ENCODE measurements around the gene EID1.
"Not testable (repeated sequence)": the region's sequence is repeated elsewhere in the genome, so short reads cannot be mapped to it uniquely, and the experiment has no call there.

The EID1 gene, protein sequence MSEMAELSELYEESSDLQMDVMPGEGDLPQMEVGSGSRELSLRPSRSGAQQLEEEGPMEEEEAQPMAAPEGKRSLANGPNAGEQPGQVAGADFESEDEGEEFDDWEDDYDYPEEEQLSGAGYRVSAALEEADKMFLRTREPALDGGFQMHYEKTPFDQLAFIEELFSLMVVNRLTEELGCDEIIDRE

DNA sequence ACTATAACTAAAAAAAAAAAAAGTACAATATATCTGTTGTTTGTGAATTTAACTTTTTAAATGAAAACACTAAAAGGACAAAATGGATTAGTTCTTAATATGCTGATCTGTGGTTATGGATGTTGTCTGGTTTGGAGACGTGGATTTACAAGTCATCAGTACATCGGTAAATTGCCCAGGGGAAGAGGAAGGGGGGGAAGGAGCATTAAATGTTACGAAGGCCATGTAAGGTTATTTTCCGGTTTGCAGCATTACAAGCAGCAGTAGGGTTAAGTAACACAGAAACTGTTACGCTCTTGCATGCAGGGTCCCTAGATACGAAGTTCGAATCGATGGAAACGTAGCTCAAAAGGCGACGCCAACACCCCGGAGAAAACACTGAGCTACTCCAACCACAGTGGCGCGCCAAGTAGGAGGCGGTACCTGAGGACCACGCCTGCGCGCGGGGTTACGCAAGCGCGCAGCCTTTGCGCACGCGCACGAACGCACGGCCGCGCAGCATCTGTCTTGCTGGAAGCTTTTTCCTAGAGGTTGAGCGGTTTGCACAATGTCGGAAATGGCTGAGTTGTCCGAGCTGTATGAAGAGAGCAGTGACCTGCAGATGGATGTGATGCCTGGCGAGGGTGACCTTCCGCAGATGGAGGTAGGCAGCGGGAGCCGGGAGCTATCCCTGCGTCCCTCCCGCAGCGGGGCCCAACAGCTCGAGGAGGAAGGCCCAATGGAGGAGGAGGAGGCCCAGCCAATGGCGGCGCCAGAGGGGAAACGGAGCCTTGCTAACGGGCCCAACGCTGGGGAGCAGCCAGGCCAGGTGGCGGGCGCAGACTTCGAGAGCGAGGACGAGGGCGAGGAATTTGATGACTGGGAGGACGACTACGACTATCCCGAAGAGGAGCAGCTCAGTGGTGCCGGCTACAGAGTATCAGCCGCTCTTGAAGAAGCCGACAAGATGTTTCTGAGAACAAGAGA lies at the start of gene EID1:
Gene EID1 (plus strand): TSS at position 505 of the 966 bp plus-strand sequence. CDS start 43 bp downstream, at position 548.
- peak; percentile 80 for DNase-seq (ENCODE audit: low read depth)

DNA sequence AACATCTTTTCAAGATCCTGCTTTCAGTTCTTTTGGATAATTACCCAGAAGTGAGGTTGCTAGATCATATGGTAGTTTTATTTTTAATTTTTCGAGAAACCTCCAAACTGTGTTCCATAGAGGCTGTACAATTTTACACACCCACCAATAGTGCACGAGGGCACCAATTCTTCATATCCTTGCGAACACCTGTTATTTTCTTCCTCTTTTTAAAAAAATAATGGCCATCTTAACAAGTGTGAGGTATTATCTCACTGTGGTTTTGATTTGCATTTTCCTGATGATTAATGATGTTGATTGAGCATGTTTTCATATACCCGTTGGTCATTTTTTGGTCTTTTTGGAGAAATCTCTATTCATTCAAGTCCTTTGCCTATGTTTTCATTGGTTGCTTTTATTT lies 49.5 kb upstream of the EID1 start:
- no peak for DNase-seq (ENCODE audit: low read depth)

DNA sequence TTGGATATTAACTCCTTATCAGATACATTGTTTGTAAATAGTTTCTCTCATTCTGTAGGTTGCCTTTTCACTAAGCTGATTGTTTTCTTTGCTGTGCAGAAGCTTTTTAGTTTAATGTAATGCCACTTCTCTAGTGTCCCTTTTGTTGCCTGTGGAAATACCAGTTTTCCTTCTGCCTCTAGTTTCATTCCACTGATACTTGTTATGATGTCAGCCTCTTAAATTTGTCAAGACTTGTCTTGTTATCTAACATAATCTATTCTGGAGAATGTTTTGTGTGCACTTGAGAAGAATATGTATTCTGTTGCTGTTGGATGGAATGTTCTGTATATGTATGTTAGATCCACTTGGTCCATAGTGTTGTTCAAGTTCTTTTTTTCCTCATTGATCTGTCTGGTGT lies 49.0 kb upstream of the EID1 start:
- no peak for DNase-seq (ENCODE audit: low read depth)

DNA sequence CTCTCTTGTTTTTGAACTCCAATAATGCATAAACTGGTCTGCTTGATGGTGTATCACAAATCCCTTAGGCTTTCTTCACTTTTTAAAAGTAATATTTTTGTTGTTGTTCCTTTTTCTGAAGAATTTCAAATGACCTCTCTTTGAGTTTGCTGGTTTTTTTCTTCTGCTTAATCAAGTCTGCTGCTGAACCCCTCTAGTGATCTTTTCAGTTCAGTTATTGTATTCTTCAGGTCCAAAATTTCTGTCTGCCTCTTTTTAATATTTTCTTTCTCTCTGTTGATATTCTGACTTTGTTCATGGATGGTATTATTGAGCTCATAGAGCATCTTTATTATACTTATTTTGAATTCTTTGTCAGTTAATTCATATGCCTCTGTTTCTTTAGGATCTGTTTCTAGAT lies 45.3 kb upstream of the EID1 start:
- no peak for DNase-seq (ENCODE audit: low read depth)

DNA sequence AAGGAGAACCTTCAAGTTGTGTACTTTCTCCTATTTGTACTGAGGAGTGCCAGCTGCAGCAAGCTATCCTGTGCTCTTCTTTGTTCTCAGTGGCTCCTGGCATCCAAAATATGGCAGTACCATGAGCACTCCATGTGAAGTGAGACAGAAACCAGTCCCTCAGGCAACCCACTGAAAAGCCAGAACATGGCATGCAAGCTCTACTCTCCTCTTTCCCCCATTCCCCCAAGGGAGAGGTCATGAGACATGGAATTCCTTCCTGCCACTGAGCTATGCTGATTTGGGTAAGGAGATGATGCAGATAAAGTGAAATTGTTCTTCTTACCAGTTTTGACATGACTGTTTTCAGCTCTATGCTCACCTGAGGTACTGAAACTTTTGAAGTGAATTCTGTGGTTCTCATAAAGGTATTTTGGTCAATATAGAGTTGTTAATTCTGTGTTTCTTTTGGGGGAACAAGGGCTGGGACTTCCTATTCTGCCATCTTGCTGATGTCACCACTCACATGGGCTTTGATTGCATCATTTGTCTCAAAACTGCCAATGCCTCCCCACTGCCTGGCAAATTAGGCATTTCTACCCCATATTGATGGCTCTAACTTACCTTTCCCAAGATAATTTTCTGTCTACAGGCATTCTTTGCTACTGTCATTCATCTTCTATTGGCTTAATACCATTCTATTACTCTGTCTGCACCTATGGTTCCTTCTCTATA lies 44.3 kb upstream of the EID1 start:
- DNase-seq (ENCODE audit: low read depth) = no peak

DNA sequence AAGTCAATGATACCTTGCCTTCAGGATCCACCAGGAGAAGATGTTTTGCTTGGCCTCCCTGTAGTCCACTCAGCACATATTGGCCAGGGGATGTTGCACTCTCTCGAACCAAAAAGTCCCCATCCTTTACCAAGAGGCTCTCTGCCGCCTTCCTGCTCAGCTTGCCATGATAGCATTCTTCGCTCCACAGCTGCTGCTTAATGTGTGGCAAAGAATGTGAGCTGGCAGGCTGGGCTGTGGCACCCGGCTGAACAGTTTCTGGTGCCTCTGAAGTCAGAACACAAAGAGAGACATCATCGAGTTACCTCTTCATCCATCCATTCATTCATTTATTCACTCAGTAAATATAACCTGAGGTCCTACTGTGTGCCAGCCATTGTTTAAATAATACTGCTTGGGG lies 43.2 kb upstream of the EID1 start:
- DNase-seq (ENCODE audit: low read depth) = no peak

DNA sequence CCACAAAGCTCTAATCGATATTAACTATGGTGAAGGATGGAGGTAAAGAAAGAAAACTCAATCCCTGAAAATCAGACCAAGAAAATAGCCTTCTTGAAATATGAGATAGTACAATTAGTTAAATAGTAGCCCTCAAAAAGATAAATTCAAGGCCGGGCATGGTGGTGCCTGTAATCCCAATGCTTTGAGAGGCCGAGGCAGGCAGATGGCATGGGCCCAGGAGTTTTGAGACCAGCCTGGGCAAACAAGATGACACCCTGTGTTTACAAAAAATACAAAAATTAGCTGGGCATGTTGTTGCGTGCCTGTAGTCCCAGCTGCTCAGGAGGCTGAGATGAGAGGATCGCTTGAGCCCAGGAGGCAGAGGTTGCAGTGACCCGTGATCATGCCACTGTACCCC lies 35.4 kb upstream of the EID1 start:
- no peak for DNase-seq (ENCODE audit: low read depth)

DNA sequence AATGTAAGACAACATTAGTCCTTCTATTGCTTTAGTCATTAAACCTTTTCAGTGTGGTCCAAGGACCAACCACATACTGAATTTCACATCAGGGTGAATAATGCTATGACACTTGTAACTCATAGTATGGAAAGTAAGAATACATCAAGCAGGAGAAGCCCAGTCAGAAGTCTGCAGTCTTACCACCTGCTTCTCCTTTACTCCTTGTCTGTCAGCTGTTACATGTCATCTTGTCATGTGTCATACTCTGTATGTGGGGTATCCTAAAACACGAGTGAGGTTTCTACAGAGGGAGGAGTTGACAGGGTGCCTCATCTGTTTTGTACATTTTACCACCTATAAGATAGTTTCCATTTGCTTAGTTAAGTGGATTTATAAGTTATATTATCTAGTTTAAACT lies 32.8 kb upstream of the EID1 start:
- DNase-seq (ENCODE audit: low read depth) = no peak

DNA sequence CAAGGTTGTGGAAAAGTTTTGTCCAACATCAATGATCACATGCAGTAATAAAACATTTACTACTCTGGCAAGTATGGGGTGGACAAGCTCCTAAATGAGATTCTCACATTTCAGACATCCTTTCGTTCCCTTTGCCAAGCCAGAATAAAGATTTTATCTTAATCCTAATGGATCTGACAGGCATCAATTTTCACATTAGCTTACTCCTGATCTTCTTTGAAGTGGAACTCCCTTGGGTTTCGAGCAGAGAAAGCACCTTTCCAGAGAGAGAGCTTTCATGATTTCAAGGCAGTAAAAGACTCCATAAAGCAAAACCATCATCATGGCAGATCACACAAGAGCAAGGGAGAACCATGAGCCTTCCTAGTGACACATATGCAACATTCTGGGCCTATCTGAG lies 27.3 kb upstream of the EID1 start:
- no peak for DNase-seq (ENCODE audit: low read depth)

DNA sequence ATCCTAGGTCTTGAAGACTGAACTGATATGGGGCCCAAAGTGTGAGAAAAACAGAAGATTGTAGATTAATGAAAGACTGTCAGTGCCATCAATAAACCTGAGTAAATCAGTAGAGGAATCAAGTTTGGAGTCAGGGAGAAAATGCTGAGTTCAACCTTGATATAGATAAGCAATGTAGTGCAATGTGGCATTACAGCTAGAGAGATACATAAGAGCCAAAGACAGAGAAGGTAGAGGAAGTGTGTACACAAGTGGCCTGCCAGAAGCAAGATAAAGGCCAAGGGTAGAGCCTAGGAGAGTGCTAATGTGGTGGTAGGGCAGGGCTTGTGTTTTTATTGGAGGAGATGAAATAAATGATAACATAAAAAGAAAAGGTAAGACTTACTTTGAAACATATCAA lies 26.0 kb upstream of the EID1 start:
- DNase-seq (ENCODE audit: low read depth) = no peak

DNA sequence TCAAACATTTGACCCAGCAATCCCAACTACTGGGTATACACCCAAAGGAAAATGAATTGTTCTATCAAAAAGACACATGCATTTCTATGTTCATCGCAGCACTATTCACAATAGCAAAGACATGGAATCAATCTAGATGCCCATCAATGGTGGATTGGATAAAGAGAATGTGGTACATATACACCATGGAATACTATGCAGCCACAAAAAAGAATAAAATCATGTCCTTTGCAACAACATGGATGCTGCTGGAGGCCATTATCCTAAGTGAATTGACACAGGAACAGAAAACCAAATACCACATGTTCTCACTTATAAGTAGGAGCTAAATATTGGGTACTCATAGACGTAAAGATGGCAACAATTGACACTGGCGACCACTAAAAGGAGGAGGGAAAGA lies 23.5 kb upstream of the EID1 start:
- DNase-seq (ENCODE audit: low read depth) = not testable (repeated sequence)

DNA sequence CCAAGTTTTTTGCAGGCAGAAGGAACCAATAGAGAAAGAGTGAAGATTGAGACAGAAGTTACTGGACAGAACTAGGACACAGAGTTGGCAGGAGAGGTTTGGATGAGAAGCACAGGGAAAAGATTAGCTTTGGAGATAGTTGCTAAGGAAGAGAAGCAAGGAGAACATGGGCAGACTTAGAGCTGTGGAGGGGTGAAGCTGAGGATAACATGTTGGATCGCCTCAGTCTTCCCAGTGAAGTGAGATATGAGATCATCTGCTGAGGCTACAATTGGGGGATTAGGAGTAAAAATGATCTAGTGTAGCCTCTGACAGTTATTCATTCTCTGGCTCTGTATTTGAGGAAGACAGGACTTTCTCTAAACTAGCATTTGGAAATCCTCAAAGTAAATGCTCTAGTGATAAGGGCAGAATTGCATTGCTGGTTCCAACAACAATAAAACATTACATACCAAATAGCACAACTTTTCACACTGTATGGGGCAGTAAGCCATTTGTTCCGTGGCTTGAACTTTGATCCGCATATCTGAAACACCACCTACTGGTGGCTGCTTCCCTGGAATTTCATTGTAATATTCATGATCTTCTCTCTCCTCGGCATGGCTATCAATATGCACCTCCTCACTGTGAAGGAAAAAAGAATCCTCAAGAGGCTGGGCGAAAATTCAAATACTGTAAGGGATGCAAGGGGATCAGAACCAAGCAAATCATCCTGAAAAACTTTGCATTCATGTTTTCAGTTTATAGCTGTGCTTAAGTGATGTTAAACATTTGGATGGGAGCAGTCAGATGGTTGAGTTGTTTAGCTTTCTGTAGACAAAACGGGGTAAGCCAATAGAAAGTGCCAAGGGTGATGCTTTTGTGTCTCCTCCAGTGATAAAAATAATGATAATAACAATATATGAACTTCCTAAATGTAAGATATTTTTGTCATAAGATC lies 22.2 kb upstream of the EID1 start:
- DNase-seq (ENCODE audit: low read depth) = no peak

DNA sequence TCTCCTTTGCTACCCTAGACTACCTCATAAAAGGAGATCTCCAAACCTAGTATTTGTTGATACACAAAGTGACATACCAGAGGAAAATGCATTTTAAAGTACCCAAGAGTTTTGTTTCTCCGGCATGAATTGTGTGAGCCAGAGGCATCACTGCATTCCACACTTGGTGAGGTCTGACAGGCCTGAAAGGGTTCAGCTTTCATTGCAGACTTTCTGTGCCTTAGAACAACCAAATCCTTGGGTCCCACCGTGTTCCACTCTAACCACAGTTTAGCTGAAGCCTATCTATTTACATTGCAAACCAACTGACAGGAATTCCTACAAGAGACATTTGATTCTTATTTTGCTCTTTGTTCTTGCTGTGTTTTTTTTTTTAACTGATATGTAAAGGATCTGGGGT lies 21.0 kb upstream of the EID1 start:
- no peak for DNase-seq (ENCODE audit: low read depth)

DNA sequence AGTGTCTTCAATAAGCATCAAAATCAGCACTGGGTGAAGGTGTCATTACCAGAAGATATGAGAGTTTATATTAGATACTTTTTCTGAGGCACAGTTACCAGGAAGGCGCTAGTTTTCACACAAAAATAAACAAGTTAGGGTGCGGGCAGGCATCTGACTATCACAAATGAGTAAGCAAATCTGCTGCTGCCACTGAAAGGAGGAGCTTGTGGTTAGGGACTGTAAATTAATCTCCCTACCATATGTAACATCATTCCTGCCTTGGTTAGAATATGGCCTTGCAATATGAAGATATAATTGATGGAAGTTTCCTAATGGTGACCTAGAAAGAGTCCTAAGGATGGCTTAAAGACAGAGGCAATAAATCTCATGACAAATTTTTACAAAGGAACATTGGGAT lies 19.5 kb upstream of the EID1 start:
- no peak for DNase-seq (ENCODE audit: low read depth)

DNA sequence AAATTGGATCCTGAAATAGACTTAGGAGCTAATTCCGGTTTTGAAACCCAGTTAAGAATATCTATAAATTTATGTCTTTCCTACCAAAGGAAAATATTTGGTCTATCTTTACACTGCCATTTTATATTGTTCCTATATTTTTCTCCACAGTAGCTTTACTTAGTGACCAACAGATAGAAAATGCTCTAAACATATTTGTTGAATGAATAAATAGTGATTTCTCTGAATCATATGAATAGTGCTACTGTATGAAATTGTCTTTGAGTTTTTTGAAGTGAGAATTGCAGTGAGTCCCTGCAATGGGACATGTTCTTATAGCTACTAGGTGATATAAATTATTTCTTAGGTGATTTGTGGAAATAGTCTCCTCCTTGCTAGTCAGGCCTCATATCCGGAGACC lies 18.5 kb upstream of the EID1 start:
- no peak for DNase-seq (ENCODE audit: low read depth)

DNA sequence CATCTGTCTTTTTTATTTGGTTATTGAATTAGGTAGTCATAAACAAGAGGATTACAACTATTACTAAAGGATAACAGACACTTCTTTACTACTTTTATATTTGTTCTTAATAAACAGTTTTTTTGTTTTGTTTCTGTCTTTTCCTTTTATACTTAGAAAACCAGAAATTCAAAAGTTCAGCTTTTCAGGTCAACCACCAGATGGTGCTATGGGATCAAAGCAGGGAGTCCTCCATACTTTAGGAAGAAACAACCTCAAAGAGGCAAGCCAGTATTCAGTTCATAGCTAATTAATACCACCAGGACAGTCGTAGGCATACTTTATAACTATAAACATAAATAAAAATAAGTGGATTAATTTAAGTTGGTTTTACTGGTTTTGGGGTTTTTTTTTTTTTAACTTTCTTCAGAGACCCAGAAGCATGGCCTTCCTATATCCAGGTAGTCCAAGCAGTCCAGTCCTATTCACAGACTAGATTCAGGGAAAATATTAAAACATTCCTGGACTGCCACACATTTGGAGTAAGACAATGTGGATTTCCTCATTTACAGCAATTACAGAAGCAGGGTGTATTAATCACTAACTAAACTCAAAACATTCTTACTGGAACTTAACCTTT lies 16.0 kb upstream of the EID1 start:
- DNase-seq (ENCODE audit: low read depth) = no peak

DNA sequence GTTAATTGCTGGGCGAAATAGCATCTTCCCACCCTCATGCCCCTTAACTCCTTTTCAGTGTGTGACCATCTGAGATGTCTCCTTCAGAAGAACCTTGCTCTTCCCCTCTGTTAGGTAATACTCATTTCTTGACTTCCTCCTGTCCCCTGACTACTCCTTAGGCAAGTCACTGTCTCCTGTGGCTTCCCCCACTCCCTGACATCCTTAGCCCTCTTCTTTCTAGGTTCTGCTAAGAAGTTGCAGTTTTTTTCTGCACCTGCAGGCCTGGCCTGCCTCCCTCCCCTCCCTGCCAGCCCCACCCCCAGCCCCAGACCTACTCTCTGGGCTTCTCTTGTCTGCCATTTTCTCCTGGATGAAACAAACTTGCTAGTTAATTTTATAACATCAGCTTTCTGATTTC lies 15.2 kb upstream of the EID1 start:
- DNase-seq (ENCODE audit: low read depth) = no peak

DNA sequence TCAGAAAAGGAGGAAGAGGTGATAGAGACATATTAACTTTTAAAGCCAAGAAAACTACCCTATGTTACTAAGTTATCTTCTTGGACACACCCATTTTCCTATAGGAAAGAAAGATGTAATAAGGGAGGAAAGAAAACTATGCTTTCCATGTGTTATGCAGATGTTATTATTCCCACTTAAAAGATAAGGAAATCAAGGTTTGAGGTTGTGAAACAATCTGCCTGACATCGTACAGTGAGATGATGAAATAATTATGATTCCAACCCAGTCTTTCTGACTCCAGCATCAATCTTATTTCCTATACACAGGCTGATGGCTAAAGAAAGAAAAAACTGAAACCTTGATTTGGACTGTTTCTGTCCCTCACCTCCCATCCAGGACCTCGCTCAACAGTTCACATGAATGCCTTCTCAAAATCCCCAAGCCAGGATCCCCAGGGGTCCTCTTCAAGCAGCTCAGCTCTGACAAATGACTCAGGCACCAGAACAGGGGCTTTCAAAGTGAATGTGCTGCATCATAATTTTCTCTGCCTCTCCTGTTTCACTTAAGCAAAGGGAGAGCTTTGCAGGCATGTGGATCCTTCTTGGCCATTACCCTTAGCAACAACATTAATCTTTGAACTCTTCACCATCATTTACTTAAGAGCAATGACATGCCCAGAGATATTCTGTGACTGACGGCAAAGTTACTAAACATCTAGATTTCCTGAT lies 12.4 kb upstream of the EID1 start:
- DNase-seq (ENCODE audit: low read depth) = no peak

DNA sequence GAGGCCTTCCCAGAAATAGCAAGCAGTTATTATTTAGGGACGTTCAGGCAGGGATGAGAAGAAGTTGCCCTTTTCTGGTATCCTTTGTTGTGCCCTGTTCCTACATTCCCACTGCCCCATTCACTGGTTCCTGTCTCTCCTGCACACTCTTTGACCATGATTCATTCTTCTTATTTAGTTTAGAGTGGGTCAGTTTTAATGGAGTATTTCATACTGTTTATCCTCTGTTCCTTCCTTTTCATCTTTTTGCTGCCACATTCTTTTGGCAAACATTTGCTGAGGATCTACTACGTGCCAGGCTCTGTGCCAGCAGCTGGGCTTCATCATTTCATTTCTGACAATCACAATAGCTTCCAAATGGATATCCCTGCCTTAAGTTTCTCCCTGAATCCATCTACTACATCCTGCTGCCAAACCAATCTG lies 11.8 kb upstream of the EID1 start:
- DNase-seq (ENCODE audit: low read depth) = no peak

DNA sequence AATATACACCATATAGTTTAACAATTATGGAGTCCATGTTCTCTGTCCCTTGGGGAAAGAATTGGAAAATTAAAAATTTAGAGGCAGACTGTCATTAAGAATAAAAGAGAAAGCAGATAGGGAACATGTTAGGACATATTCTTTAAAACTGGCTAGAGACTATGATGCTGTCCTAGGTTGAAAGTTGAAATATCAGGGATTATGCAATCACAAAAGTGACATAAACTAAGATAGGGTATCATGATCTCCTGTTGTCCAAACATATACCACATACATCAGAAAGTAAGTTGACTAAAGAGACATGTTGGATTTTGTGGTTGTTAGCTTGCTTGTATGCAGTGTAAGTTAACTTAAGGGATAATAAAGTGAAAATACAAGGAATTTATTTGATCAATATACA lies 9.9 kb upstream of the EID1 start:
- no peak for DNase-seq (ENCODE audit: low read depth)

DNA sequence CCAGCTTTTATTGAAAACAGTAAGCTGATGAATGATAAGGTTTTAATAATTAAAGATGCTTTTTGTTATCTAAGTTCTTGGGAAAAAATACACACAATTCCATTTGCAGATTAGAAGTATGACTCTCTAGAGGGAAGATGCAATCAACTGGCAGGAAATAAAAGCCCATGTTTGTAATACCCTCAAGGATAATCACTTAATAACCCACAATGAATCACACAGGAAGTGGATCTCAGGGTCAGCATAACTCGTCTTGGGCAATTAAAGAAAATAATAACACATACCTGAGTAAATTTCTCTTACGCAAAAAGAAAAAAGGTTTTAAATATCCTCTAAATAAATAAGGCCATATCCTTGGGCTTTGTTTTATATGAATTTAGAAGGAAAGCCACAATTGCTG lies 9.4 kb upstream of the EID1 start:
- no peak for DNase-seq (ENCODE audit: low read depth)
